GM12878 (cell line): Measurements from ENCODE around the gene TRIM32. TPM values are rescaled to one million over a fixed set of nuclear protein-coding genes. Genes with fewer than 3 reads are reported as not detected.

Experiments
- ATAC-seq: fragments of 200-7000 bp; cut with Tn5 transposase; 3 replicates; pipeline ENCODE4 v1.9.1; 2020; ENCODE audit warnings: mild to moderate bottlenecking, moderate library complexity
- BruUV-seq: library from RNA; stranded (reverse); fragments of 400-500 nt; replicated peaks from 2 replicates; lab custom pipeline; 2021; lab: Mats Ljungman, UMichigan
- CTCF ChIA-PET: fragments of 300-600 bp; sonication (Branson Sonifier 250); formaldehyde crosslinking; extraction: SDS; loops from one replicate; lab custom pipeline; 2021; ENCODE audit warnings: inconsistent platforms; lab: Yijun Ruan, JAX
- POLR2A ChIA-PET: fragments of 350-600 bp; formaldehyde crosslinking; extraction: SDS; loops from one replicate; lab custom pipeline; 2021; ENCODE audit warnings: inconsistent platforms; lab: Charles Lee
- RAD21 ChIA-PET: fragments of 300-600 bp; sonication (Branson Sonifier 250); formaldehyde crosslinking; loops from one replicate; lab custom pipeline; 2023; ENCODE audit warnings: antibody characterized with exemption; ENCODE audit not compliant: unreplicated experiment; lab: Charles Lee
- SMC1A ChIA-PET: fragments of 300-600 bp; sonication (Branson Sonifier 250); formaldehyde crosslinking; loops from one replicate; lab custom pipeline; 2023; ENCODE audit not compliant: unreplicated experiment, uncharacterized antibody; lab: Charles Lee
- DNase-seq: peaks from one replicate; pipeline ENCODE4 v3.0.0-alpha.2; 2011; ENCODE audit warnings: low read depth, low spot score
- FAIRE-seq: peaks from 3 replicates; lab custom pipeline; 2011; peaks lifted over from hg19 to GRCh38; lab: Jason Lieb, UNC
- H2AFZ ChIP-seq: 2 replicates; pipeline ENCODE4 v1.6.0; 2011; ENCODE audit warnings: low read depth, low read length, control low read depth; ENCODE audit not compliant: control insufficient read depth
- H3K27ac ChIP-seq: 2 replicates; pipeline ENCODE4 v1.5.1; 2011; ENCODE audit warnings: control low read depth; ENCODE audit not compliant: control insufficient read depth, insufficient read depth
- H3K27me3 ChIP-seq, 2 experiments: replicated peaks in 1 of 2; 2 replicates each; pipeline versions ENCODE4 v1.6.0 to v1.6.1; 2011; ENCODE audit warnings: low read length in 1 of 2; ENCODE audit not compliant: control insufficient read depth in 2 of 2, insufficient read depth in 2 of 2
- H3K36me3 ChIP-seq, 2 experiments: 2 replicates each; pipeline ENCODE4 v1.5.1; 2011; ENCODE audit warnings: low read length in 1 of 2; ENCODE audit not compliant: control insufficient read depth in 2 of 2, insufficient read depth in 2 of 2
- H3K4me1 ChIP-seq: 2 replicates; pipeline ENCODE4 v1.6.1; 2011; ENCODE audit warnings: mild to moderate bottlenecking, low read length, moderate library complexity, mixed read lengths; ENCODE audit not compliant: control insufficient read depth, insufficient read depth
- H3K4me2 ChIP-seq: 2 replicates; pipeline ENCODE4 v1.6.0; 2011; ENCODE audit warnings: control low read depth; ENCODE audit not compliant: control insufficient read depth, insufficient read depth
- H3K4me3 ChIP-seq: fragments of 200-600 bp; sonication (generic); 2 replicates; pipeline ENCODE4 v1.5.1; 2016
- H3K79me2 ChIP-seq: 2 replicates; pipeline ENCODE4 v1.6.0; 2011; ENCODE audit warnings: low read length; ENCODE audit not compliant: control insufficient read depth, insufficient read depth
- H3K9ac ChIP-seq: 2 replicates; pipeline ENCODE4 v1.8.0; 2011; ENCODE audit warnings: low read length, control low read depth, mixed read lengths; ENCODE audit not compliant: control insufficient read depth, insufficient read depth
- H3K9me3 ChIP-seq: replicated peaks from 3 replicates; pipeline ENCODE4 v1.5.1; 2011; ENCODE audit warnings: mild to moderate bottlenecking, low read length; ENCODE audit not compliant: control insufficient read depth, insufficient read depth
- H4K20me1 ChIP-seq: 2 replicates; pipeline ENCODE4 v1.6.0; 2011; ENCODE audit not compliant: control insufficient read depth, insufficient read depth
- ATF7 ChIP-seq: fragments of 450-650 bp; IDR thresholded peaks from 2 replicates; pipeline ENCODE4 v1.6.1; 2016; ENCODE audit warnings: low read depth, mild to moderate bottlenecking
- BCL11A ChIP-seq: IDR thresholded peaks from 2 replicates; pipeline ENCODE4 v1.6.1; 2011; ENCODE audit warnings: low read depth, low read length
- BCLAF1 ChIP-seq: fragments of 450-650 bp; IDR thresholded peaks from 2 replicates; pipeline ENCODE4 v1.6.1; 2017; ENCODE audit warnings: antibody characterized with exemption, mild to moderate bottlenecking, moderate library complexity
- BRCA1 ChIP-seq: IDR thresholded peaks from 2 replicates; pipeline ENCODE4 v1.6.1; 2011; ENCODE audit warnings: low read depth, low read length, improper control_type of control experiment
- EGR1 ChIP-seq, 2 experiments: IDR thresholded peaks; 1 replicate in 1 of 2; 2 replicates in 1 of 2; pipeline ENCODE4 v1.6.1; 2011 to 2012; ENCODE audit warnings: low read depth in 2 of 2, low read length in 2 of 2, borderline replicate concordance in 1 of 2, mild to moderate bottlenecking in 1 of 2, moderate library complexity in 1 of 2
- MXI1 ChIP-seq: fragments of 150-350 bp; IDR thresholded peaks from 2 replicates; pipeline ENCODE4 v1.6.1; 2011; ENCODE audit warnings: low read depth, mild to moderate bottlenecking, inconsistent platforms, low read length, improper control_type of control experiment
- MYC ChIP-seq: IDR thresholded peaks from 2 replicates; pipeline ENCODE4 v1.6.1; 2011; ENCODE audit warnings: mild to moderate bottlenecking, low read length, moderate library complexity, inconsistent platforms; ENCODE audit not compliant: insufficient read depth, insufficient replicate concordance, insufficient read length, severe bottlenecking
- POLR2AphosphoS2 ChIP-seq: IDR thresholded peaks from 2 replicates; pipeline ENCODE4 v1.6.1; 2011; ENCODE audit warnings: low read depth, mild to moderate bottlenecking, low read length, improper control_type of control experiment, moderate library complexity
- SRF ChIP-seq, 2 experiments: IDR thresholded peaks; 2 replicates each; pipeline ENCODE4 v1.6.1; 2011; ENCODE audit warnings: low read depth in 2 of 2, low read length in 2 of 2, mild to moderate bottlenecking in 1 of 2, moderate library complexity in 1 of 2
- STAT1 ChIP-seq: fragments of 450-650 bp; conservative IDR thresholded peaks from 2 replicates; pipeline ENCODE4 v1.6.1; 2014; ENCODE audit warnings: antibody characterized with exemption, mild to moderate bottlenecking
- SUZ12 ChIP-seq: fragments of 200-600 bp; sonication (generic); IDR thresholded peaks from one replicate; pipeline ENCODE4 v1.6.1; 2018; ENCODE audit warnings: antibody characterized with exemption, mild to moderate bottlenecking; ENCODE audit not compliant: unreplicated experiment
- ZNF384 ChIP-seq: IDR thresholded peaks from 2 replicates; pipeline ENCODE4 v1.6.1; 2012; ENCODE audit warnings: low read depth, mild to moderate bottlenecking, low read length, improper control_type of control experiment, borderline replicate concordance
- WGBS: methylation state at CpG from one replicate; pipeline ENCODE4 v1.1.6; 2016; ENCODE audit warnings: low lambda C conversion rate; ENCODE audit not compliant: insufficient replicate concordance, insufficient coverage; ENCODE audit errors: missing lambda C conversion rate; 5-methylcytosine and 5-hydroxymethylcytosine counted together
- in situ Hi-C: fragments of 300-500 bp; cut with MboI; formaldehyde crosslinking; loops from 9 replicates; pipeline ENCODE4 v1.14.3; 2018; ENCODE audit warnings: mixed read lengths
- intact Hi-C: fragments of 100-400 bp; cut with micrococcal nuclease; formaldehyde crosslinking; loops from one replicate; pipeline ENCODE4 v1.14.2; 2022; ENCODE audit not compliant: unreplicated experiment
- polyA plus RNA-seq, 11 experiments: library from polyadenylated mRNA; depleted of rRNA in 4 of 11; unstranded in 6 of 11; stranded (reverse) in 5 of 11; fragments of >200 nt; fragmentation: Nextera tagmentation in 4 of 11; fragmentation: Illumina TruSeq in 1 of 11; extraction: Ambion mirVana in 4 of 11; extraction: Trizol in 1 of 11; gene quantifications; 1 replicate in 1 of 11; 2 replicates in 10 of 11; pipeline versions ENCODE4 v1.2.1 to v1.2.3, GENCODE V29; 2011 to 2016; ENCODE audit warnings: inconsistent platforms in 2 of 11, missing spikeins in 2 of 11, low read depth in 1 of 11
- total RNA-seq, 4 experiments: library from RNA; depleted of rRNA in 3 of 4; stranded (reverse); fragments of >200 nt in 3 of 4; fragmentation: Illumina TruSeq in 1 of 4; extraction: Trizol in 1 of 4; gene quantifications; 2 replicates each; pipeline versions ENCODE4 v1.2.1 to v1.2.3, GENCODE V29; 2013 to 2021
- TF ChIP-seq, protein P1 (sequence below): IDR thresholded peaks from 2 replicates; pipeline ENCODE4 v1.6.1; 2012; ENCODE audit warnings: low read depth, low read length, improper control_type of control experiment

TRIM32 gene
- total and polyA plus RNA-seq, 10 of the 15 experiments (the other 5 are each of a cell fraction or from before 2014, with no cell fraction given) = 7.1 to 23.8 (median 12.2) TPM

DNA sequence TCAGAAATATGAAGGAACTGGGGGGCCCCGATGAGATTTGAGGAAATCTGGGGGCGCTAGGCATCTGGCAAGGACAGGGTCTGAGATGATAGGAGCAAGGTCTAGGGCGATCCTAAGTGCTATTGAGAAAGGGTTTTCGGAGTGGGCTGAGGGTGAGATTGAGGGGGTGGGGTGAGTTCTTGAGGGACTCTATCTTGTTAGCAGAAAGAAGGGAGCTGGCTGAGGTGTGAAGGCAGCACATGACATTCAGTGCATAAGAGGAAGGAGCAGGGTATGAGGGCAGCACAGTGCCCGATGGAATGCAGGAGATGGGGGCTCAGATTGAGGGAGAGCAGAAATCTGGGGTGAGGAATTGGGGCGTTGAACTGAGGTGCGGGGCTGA is 640 bp downstream of the TRIM32 start:
- CTCF ChIA-PET = no interaction called here
- Histone ChIP-seq H3K9ac (peak overlapping the region; percentile 88), H3K9me3 (no peaks in the 10 kb centered on the region), H3K27me3 (no peaks in the 10 kb centered on the region), H3K4me3 (peak overlapping the region; percentile 92), H3K36me3 (no peaks in the 10 kb centered on the region), H3K4me2 (peak overlapping the region; percentile 97)
- no peak for DNase-seq
- in situ Hi-C loops = no loop called here
- TF ChIP-seq BCL11A (no peak), MXI1 (no peak), ATF7 (peak; percentile 35; the same call in 1 of the 2 replicates), EGR1 (IDR thresholded peaks at IDR 0.05; ENCODE audit: borderline replicate concordance in 1 of 2, low read depth in 2 of 2, low read length in 2 of 2) (peak in 1 of 2 experiments; percentile 18; a peak in 1 of 3 replicates)
- TF ChIP-seq, all 136 proteins: peak for 2
- intact Hi-C loops = no loop called here
- Histone ChIP-seq H2AFZ (peak overlapping the region; percentile 37), H3K4me1 (peaks cover 9% of the 10 kb centered on the region), H3K27ac (peak overlapping the region; percentile 83), H4K20me1 (no peaks in the 10 kb centered on the region), H3K79me2 (peaks cover 57% of the 10 kb centered on the region)
- FAIRE-seq (no peak), ATAC-seq (peak; percentile 5)
- no TSS peak for BruUV-seq
- 23% methylated on average over 7 of the region's 7 CpGs for WGBS
- RAD21 ChIA-PET = no interaction called here
- POLR2A ChIA-PET = interaction anchor here (1.5 kb wide), 1 partner anchor 145 kb away, joined by 3 read pairs; no protein-coding TSS in a partner anchor
- SMC1A ChIA-PET = no interaction called here

- CTCF ChIA-PET = no interaction called here
- BruUV-seq = no TSS peak
- no peak for ATAC-seq
- Histone ChIP-seq H3K4me1 (peaks cover 9% of the 10 kb centered on the region), H3K36me3 (no peaks in the 10 kb centered on the region), H4K20me1 (no peaks in the 10 kb centered on the region), H3K4me3 (peak overlapping the region; percentile 92), H3K79me2 (peaks cover 68% of the 10 kb centered on the region), H3K27me3 (no peaks in the 10 kb centered on the region), H3K9me3 (no peaks in the 10 kb centered on the region), H2AFZ (no peak overlapping the region), H3K27ac (no peak overlapping the region), H3K4me2 (peak overlapping the region; percentile 97), H3K9ac (no peak overlapping the region)
- RAD21 ChIA-PET = no interaction called here
- in situ Hi-C loops (no loop called here), intact Hi-C loops (no loop called here)
- 74% methylated on average over 3 of the region's 3 CpGs for WGBS
- no peak for DNase-seq
- SMC1A ChIA-PET = no interaction called here
- POLR2A ChIA-PET = no interaction called here
- FAIRE-seq = no peak
- TF ChIP-seq STAT1 (no peak), POLR2AphosphoS2 (no peak), SUZ12 (no peak), BRCA1 (no peak), BCLAF1 (no peak), SRF (IDR thresholded peaks at IDR 0.05; ENCODE audit: low read depth in 2 of 2, low read length in 2 of 2) (no peak), ZNF384 (no peak), MYC (no peak)
- TF ChIP-seq, protein P1, sequence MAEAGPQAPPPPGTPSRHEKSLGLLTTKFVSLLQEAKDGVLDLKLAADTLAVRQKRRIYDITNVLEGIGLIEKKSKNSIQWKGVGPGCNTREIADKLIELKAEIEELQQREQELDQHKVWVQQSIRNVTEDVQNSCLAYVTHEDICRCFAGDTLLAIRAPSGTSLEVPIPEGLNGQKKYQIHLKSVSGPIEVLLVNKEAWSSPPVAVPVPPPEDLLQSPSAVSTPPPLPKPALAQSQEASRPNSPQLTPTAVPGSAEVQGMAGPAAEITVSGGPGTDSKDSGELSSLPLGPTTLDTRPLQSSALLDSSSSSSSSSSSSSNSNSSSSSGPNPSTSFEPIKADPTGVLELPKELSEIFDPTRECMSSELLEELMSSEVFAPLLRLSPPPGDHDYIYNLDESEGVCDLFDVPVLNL = no peak
Observed at GRCh38 chr9:116688806-116689485, 1.8 kb downstream of the TRIM32 start.
